Measurements from ENCODE around the gene GPR61.

The GPR61 gene

GRCh38 chr1:109532365-109533136 is 7.1 kb upstream of the GPR61 start:
- in situ Hi-C loops (cut with HindIII; ENCODE audit: low sequenced_read_pairs) = no loop called here

- in situ Hi-C loops (cut with HindIII; ENCODE audit: low sequenced_read_pairs) = no loop called here
Measured at GRCh38 chr1:109534307-109534858, 5.3 kb upstream of the GPR61 start.

- in situ Hi-C loops (cut with HindIII; ENCODE audit: low sequenced_read_pairs) = loop anchor here (5.0 kb wide), 1 partner anchor 38 kb away; no protein-coding TSS in a partner anchor
Measured at GRCh38 chr1:109535481-109535880, 4.2 kb upstream of the GPR61 start.

- in situ Hi-C loops (cut with HindIII; ENCODE audit: low sequenced_read_pairs) = loop anchor here (5.0 kb wide), 1 partner anchor 39 kb away; no protein-coding TSS in a partner anchor
Measured at GRCh38 chr1:109535971-109536491, 3.6 kb upstream of the GPR61 start.

- in situ Hi-C loops (cut with HindIII; ENCODE audit: low sequenced_read_pairs) = loop anchor here (5.0 kb wide), 1 partner anchor 40 kb away; no protein-coding TSS in a partner anchor
Measured at GRCh38 chr1:109537450-109538178, 2.1 kb upstream of the GPR61 start.

- in situ Hi-C loops (cut with HindIII; ENCODE audit: low sequenced_read_pairs) = loop anchor here (5.0 kb wide), 1 partner anchor 42 kb away; no protein-coding TSS in a partner anchor
Measured at GRCh38 chr1:109538827-109539555, 681 bp upstream of the GPR61 start.

- in situ Hi-C loops (cut with HindIII; ENCODE audit: low sequenced_read_pairs) = no loop called here
Measured at GRCh38 chr1:109541102-109541501, 1.4 kb downstream of the GPR61 start.

- in situ Hi-C loops (cut with HindIII; ENCODE audit: low sequenced_read_pairs) = no loop called here
Measured at GRCh38 chr1:109542657-109543056, 3.0 kb downstream of the GPR61 start.

- in situ Hi-C loops (cut with HindIII; ENCODE audit: low sequenced_read_pairs) = no loop called here
Measured at GRCh38 chr1:109543283-109543987, 3.8 kb downstream of the GPR61 start.

GRCh38 chr1:109543988-109544735 is 4.5 kb downstream of the GPR61 start:
- in situ Hi-C loops (cut with HindIII; ENCODE audit: low sequenced_read_pairs) = no loop called here

- in situ Hi-C loops (cut with HindIII; ENCODE audit: low sequenced_read_pairs) = no loop called here
Measured at GRCh38 chr1:109546311-109547109, 6.8 kb downstream of the GPR61 start.

GRCh38 chr1:109547463-109548320 is 8.0 kb downstream of the GPR61 start:
- in situ Hi-C loops (cut with HindIII; ENCODE audit: low sequenced_read_pairs) = no loop called here

- in situ Hi-C loops (cut with HindIII; ENCODE audit: low sequenced_read_pairs) = no loop called here
Measured at GRCh38 chr1:109548321-109549267, 8.9 kb downstream of the GPR61 start, which contains the start of gene GNAI3. Gene GNAI3 (plus strand): TSS chr1:109548615. CDS start chr1:109548721, 106 bp downstream.

GRCh38 chr1:109556563-109556962 is 16.9 kb downstream of the GPR61 start:
- in situ Hi-C loops (cut with HindIII; ENCODE audit: low sequenced_read_pairs) = no loop called here

- in situ Hi-C loops (cut with HindIII; ENCODE audit: low sequenced_read_pairs) = no loop called here
Measured at GRCh38 chr1:109557520-109557919, 17.8 kb downstream of the GPR61 start.

GRCh38 chr1:109559995-109560394 is 20.3 kb downstream of the GPR61 start:
- in situ Hi-C loops (cut with HindIII; ENCODE audit: low sequenced_read_pairs) = no loop called here
